Measurements from ENCODE around the gene FYN. TPM values are rescaled to one million over a fixed set of nuclear protein-coding genes. Genes with fewer than 3 reads are reported as not detected.

FYN gene
- total and polyA plus RNA-seq, 4 donors: 11.2 to 28.3 (median 19.7) TPM

- H3K4me3 ChIP-seq (ENCODE audit: low read depth in 1 of 3, low read length in 3 of 3): no peak overlapping the region
- H3K9me3 ChIP-seq (ENCODE audit: control insufficient read depth in 4 of 4, low read length in 3 of 4): no peaks in the 10 kb centered on the region
- no peak overlapping the region for H3K27ac ChIP-seq (ENCODE audit: low read depth in 1 of 2, low read length in 2 of 2)
- H3K36me3 ChIP-seq (ENCODE audit: control insufficient read depth in 4 of 4, insufficient read depth in 3 of 4, low read depth in 1 of 4, low read length in 3 of 4): no peaks in the 10 kb centered on the region
- H3K4me1 ChIP-seq (ENCODE audit: control insufficient read depth in 4 of 4, insufficient read depth in 4 of 4, low read length in 3 of 4): peaks cover 0 to 6% (median 2%) of the 10 kb centered on the region in 4 donors
- H3K9ac ChIP-seq (ENCODE audit: low read depth in 1 of 2, low read length in 2 of 2): no peak overlapping the region
- WGBS: 94% methylated on average over 5 of the region's 5 CpGs
- no peaks in the 10 kb centered on the region for H3K27me3 ChIP-seq (ENCODE audit: control insufficient read depth in 4 of 4, insufficient read depth in 4 of 4, low read length in 3 of 4)
- TF ChIP-seq FOXA1 (IDR thresholded peaks at IDR 0.05): no peak
- no peak for TF ChIP-seq HNF4G (IDR thresholded peaks at IDR 0.05)
- TF ChIP-seq SP1 (IDR thresholded peaks at IDR 0.05): no peak
- TF ChIP-seq FOXA2 (IDR thresholded peaks at IDR 0.05): no peak
- TF ChIP-seq REST (IDR thresholded peaks at IDR 0.05): no peak
- TF ChIP-seq GABPA (IDR thresholded peaks at IDR 0.05 in 1 of 2, conservative IDR thresholded peaks at IDR 0.05 in 1 of 2): no peak
- TF ChIP-seq EGR1 (IDR thresholded peaks at IDR 0.05; ENCODE audit: low read depth in 2 of 2): no peak
- no peak for TF ChIP-seq RAD21 (IDR thresholded peaks at IDR 0.05)
- no peak for TF ChIP-seq MAX (IDR thresholded peaks at IDR 0.05)
- TF ChIP-seq NR2F2 (IDR thresholded peaks at IDR 0.05): no peak
- TF ChIP-seq ZBTB33 (IDR thresholded peaks at IDR 0.05): no peak
- TF ChIP-seq HNF4A (conservative IDR thresholded peaks at IDR 0.05): no peak
- no peak for TF ChIP-seq ATF3 (IDR thresholded peaks at IDR 0.05)
- no peak for TF ChIP-seq JUND (IDR thresholded peaks at IDR 0.05)
- TF ChIP-seq YY1 (IDR thresholded peaks at IDR 0.05): no peak
- DNase-seq (ENCODE audit: low spot score): no peak
Measured at GRCh38 chr6:111652156-111652555, 221.1 kb downstream of the FYN start.

- Histone ChIP-seq H3K36me3 (ENCODE audit: control insufficient read depth in 4 of 4, insufficient read depth in 3 of 4, low read depth in 1 of 4, low read length in 3 of 4) (no peaks in the 10 kb centered on the region), H3K27me3 (ENCODE audit: control insufficient read depth in 4 of 4, insufficient read depth in 4 of 4, low read length in 3 of 4) (no peaks in the 10 kb centered on the region), H3K4me1 (ENCODE audit: control insufficient read depth in 4 of 4, insufficient read depth in 4 of 4, low read length in 3 of 4) (peaks cover 0 to 4% (median 2%) of the 10 kb centered on the region in 4 donors), H3K27ac (ENCODE audit: low read depth in 1 of 2, low read length in 2 of 2) (no peak overlapping the region), H3K9ac (ENCODE audit: low read depth in 1 of 2, low read length in 2 of 2) (no peak overlapping the region), H3K9me3 (ENCODE audit: control insufficient read depth in 4 of 4, low read length in 3 of 4) (no peaks in the 10 kb centered on the region), H3K4me3 (ENCODE audit: low read depth in 1 of 3, low read length in 3 of 3) (no peak overlapping the region)
- DNase-seq (ENCODE audit: low spot score): no peak
- WGBS: 90% methylated on average over 13 of the region's 13 CpGs
- TF ChIP-seq ATF3 (IDR thresholded peaks at IDR 0.05) (no peak), ZBTB33 (IDR thresholded peaks at IDR 0.05) (no peak), REST (IDR thresholded peaks at IDR 0.05) (no peak), EGR1 (IDR thresholded peaks at IDR 0.05; ENCODE audit: low read depth in 2 of 2) (no peak), RAD21 (IDR thresholded peaks at IDR 0.05) (no peak), NR2F2 (IDR thresholded peaks at IDR 0.05) (no peak), GABPA (IDR thresholded peaks at IDR 0.05 in 1 of 2, conservative IDR thresholded peaks at IDR 0.05 in 1 of 2) (no peak), HNF4A (conservative IDR thresholded peaks at IDR 0.05) (no peak)
Measured at GRCh38 chr6:111651185-111652034, 221.8 kb downstream of the FYN start.
